Mucosa of stomach (tissue), 1 donor: Measurements from ENCODE around the gene PNPLA5.

Experiments
- H3K27me3 ChIP-seq: one replicate; pipeline ENCODE4 v1.7.0; 2013; ENCODE audit warnings: mild to moderate bottlenecking, low read length; ENCODE audit not compliant: control insufficient read depth, insufficient read depth
- H3K36me3 ChIP-seq: one replicate; pipeline ENCODE4 v1.7.0; 2013; ENCODE audit warnings: low read length; ENCODE audit not compliant: control insufficient read depth, insufficient read depth
- H3K4me1 ChIP-seq: one replicate; pipeline ENCODE4 v1.7.0; 2013; ENCODE audit warnings: mild to moderate bottlenecking, low read length; ENCODE audit not compliant: control insufficient read depth, insufficient read depth
- H3K4me3 ChIP-seq: one replicate; pipeline ENCODE4 v1.7.0; 2013; ENCODE audit warnings: low read length
- H3K9ac ChIP-seq: one replicate; pipeline ENCODE4 v1.7.0; 2013; ENCODE audit warnings: mild to moderate bottlenecking, low read length, moderate library complexity
- H3K9me3 ChIP-seq: one replicate; pipeline ENCODE4 v1.7.0; 2013; ENCODE audit warnings: mild to moderate bottlenecking, low read length, moderate library complexity; ENCODE audit not compliant: control insufficient read depth
- donor health status: Pancreatic carcinoma.

PNPLA5 gene

GRCh38 chr22:43855431-43855830 is 36.4 kb downstream of the PNPLA5 start:
- Histone ChIP-seq H3K4me1 (peaks cover 5% of the 10 kb centered on the region), H3K27me3 (no peaks in the 10 kb centered on the region), H3K9me3 (no peaks in the 10 kb centered on the region)

GRCh38 chr22:43854786-43855271 is 37.0 kb downstream of the PNPLA5 start:
- Histone ChIP-seq H3K4me3 (no peak overlapping the region), H3K9me3 (no peaks in the 10 kb centered on the region), H3K9ac (no peak overlapping the region), H3K36me3 (no peaks in the 10 kb centered on the region), H3K4me1 (peaks cover 5% of the 10 kb centered on the region), H3K27me3 (no peaks in the 10 kb centered on the region)

More at GRCh38 chr22:43855431-43855830, 36.4 kb downstream of the PNPLA5 start:
- H3K4me3 ChIP-seq, result no peak overlapping the region
- no peak overlapping the region for H3K9ac ChIP-seq
- H3K36me3 ChIP-seq, result no peaks in the 10 kb centered on the region

- Histone ChIP-seq H3K27me3 (peaks cover 3% of the 10 kb centered on the region), H3K36me3 (no peaks in the 10 kb centered on the region), H3K9me3 (no peaks in the 10 kb centered on the region), H3K9ac (no peak overlapping the region), H3K4me1 (peaks cover 5% of the 10 kb centered on the region), H3K4me3 (no peak overlapping the region)
These were observed 37.6 kb downstream of the PNPLA5 start for GRCh38 chr22:43854121-43854785.

GRCh38 chr22:43853328-43853931 is 38.4 kb downstream of the PNPLA5 start:
- Histone ChIP-seq H3K27me3 (peaks cover 4% of the 10 kb centered on the region), H3K9me3 (no peaks in the 10 kb centered on the region), H3K4me1 (peaks cover 5% of the 10 kb centered on the region), H3K4me3 (no peak overlapping the region), H3K9ac (no peak overlapping the region), H3K36me3 (no peaks in the 10 kb centered on the region)

GRCh38 chr22:43852573-43853327 is 39.1 kb downstream of the PNPLA5 start:
- Histone ChIP-seq H3K4me3 (no peak overlapping the region), H3K36me3 (no peaks in the 10 kb centered on the region), H3K27me3 (peaks cover 4% of the 10 kb centered on the region), H3K4me1 (peaks cover 5% of the 10 kb centered on the region), H3K9me3 (no peaks in the 10 kb centered on the region), H3K9ac (no peak overlapping the region)

- Histone ChIP-seq H3K9me3 (no peaks in the 10 kb centered on the region), H3K9ac (no peak overlapping the region), H3K4me1 (peaks cover 5% of the 10 kb centered on the region), H3K4me3 (no peak overlapping the region), H3K36me3 (no peaks in the 10 kb centered on the region), H3K27me3 (peaks cover 4% of the 10 kb centered on the region)
These were observed 39.9 kb downstream of the PNPLA5 start for GRCh38 chr22:43851979-43852307.

GRCh38 chr22:43851058-43851978 is 40.5 kb downstream of the PNPLA5 start:
- H3K9me3 ChIP-seq, result no peaks in the 10 kb centered on the region
- H3K36me3 ChIP-seq, result no peaks in the 10 kb centered on the region
- no peak overlapping the region for H3K4me3 ChIP-seq
- no peak overlapping the region for H3K9ac ChIP-seq
- H3K4me1 ChIP-seq, result peaks cover 5% of the 10 kb centered on the region
- peaks cover 4% of the 10 kb centered on the region for H3K27me3 ChIP-seq

GRCh38 chr22:43850529-43850928 is 41.3 kb downstream of the PNPLA5 start:
- Histone ChIP-seq H3K4me3 (no peak overlapping the region), H3K27me3 (peaks cover 4% of the 10 kb centered on the region)

GRCh38 chr22:43849731-43850130 is 42.1 kb downstream of the PNPLA5 start:
- Histone ChIP-seq H3K27me3 (peaks cover 4% of the 10 kb centered on the region), H3K4me3 (no peak overlapping the region), H3K4me1 (peaks cover 5% of the 10 kb centered on the region), H3K9me3 (no peaks in the 10 kb centered on the region), H3K9ac (no peak overlapping the region), H3K36me3 (no peaks in the 10 kb centered on the region)

More at GRCh38 chr22:43850529-43850928, 41.3 kb downstream of the PNPLA5 start:
- no peaks in the 10 kb centered on the region for H3K36me3 ChIP-seq
- no peaks in the 10 kb centered on the region for H3K9me3 ChIP-seq
- H3K4me1 ChIP-seq, result peaks cover 5% of the 10 kb centered on the region
- H3K9ac ChIP-seq, result no peak overlapping the region

GRCh38 chr22:43848366-43849171 is 43.2 kb downstream of the PNPLA5 start:
- no peak overlapping the region for H3K9ac ChIP-seq
- no peaks in the 10 kb centered on the region for H3K9me3 ChIP-seq
- peaks cover 4% of the 10 kb centered on the region for H3K27me3 ChIP-seq
- no peaks in the 10 kb centered on the region for H3K4me1 ChIP-seq
- H3K4me3 ChIP-seq, result no peak overlapping the region
- H3K36me3 ChIP-seq, result no peaks in the 10 kb centered on the region
